Heart left ventricle (tissue), 16 donors: Measurements from ENCODE around the gene TIGD6. TPM values are rescaled to one million over a fixed set of nuclear protein-coding genes. Genes with fewer than 3 reads are reported as not detected.

Experiments used
- ATAC-seq, 4 donors: fragments of 200-7000 bp; cut with Tn5 transposase; one replicate each; pipeline ENCODE4 v1.9.1; 2020 to 2022; ENCODE audit warnings: moderate library complexity in 4 of 4, mild to moderate bottlenecking in 3 of 4, moderate number of reproducible peaks in 1 of 4
- DNase-seq, 5 donors: peaks; one replicate each; pipeline ENCODE4 v3.0.0-alpha.2; 2020
- H3K27ac ChIP-seq, 12 donors: fragments of 200-600 bp; sonication (generic) in 4 of 12; one replicate each; pipeline versions ENCODE4 v1.5.0 to v1.8.0; 2016 to 2022; ENCODE audit warnings: mild to moderate bottlenecking in 2 of 12
- H3K27me3 ChIP-seq, 9 donors: fragments of 200-600 bp; sonication (generic) in 2 of 9; one replicate each; pipeline versions ENCODE4 v1.5.1 to v1.8.0; 2016 to 2022; ENCODE audit warnings: mild to moderate bottlenecking in 3 of 9
- H3K36me3 ChIP-seq, 9 donors: fragments of 200-600 bp; sonication (generic) in 2 of 9; one replicate each; pipeline versions ENCODE4 v1.5.0 to v1.8.0; 2018 to 2022; ENCODE audit warnings: mild to moderate bottlenecking in 2 of 9
- H3K4me1 ChIP-seq, 12 donors: fragments of 200-600 bp; sonication (generic) in 4 of 12; one replicate each; pipeline versions ENCODE4 v1.5.0 to v1.8.0; 2016 to 2022; ENCODE audit warnings: mild to moderate bottlenecking in 3 of 12
- H3K4me3 ChIP-seq, 12 donors: fragments of 200-600 bp; sonication (generic) in 4 of 12; one replicate each; pipeline versions ENCODE4 v1.5.0 to v1.8.0; 2017 to 2022; ENCODE audit warnings: mild to moderate bottlenecking in 9 of 12, moderate library complexity in 4 of 12
- H3K9me3 ChIP-seq, 12 donors: fragments of 200-600 bp; sonication (generic) in 4 of 12; one replicate each; pipeline versions ENCODE4 v1.5.0 to v1.8.0; 2016 to 2022; ENCODE audit warnings: mild to moderate bottlenecking in 1 of 12
- POLR2A ChIP-seq, 2 donors: fragments of 450-650 bp; IDR thresholded peaks; one replicate each; pipeline ENCODE4 v1.6.1; 2017; ENCODE audit warnings: antibody characterized with exemption in 2 of 2, mild to moderate bottlenecking in 2 of 2, moderate library complexity in 2 of 2
- WGBS, 4 donors: extraction: QIAGEN DNeasy Blood & Tissue Kit in 2 of 4; methylation state at CpG; one replicate each; pipeline versions ENCODE4 v1.1.5 to v1.1.7; 2013 to 2018; 5-methylcytosine and 5-hydroxymethylcytosine counted together
- intact Hi-C, 10 donors: fragments of 100-400 bp; cut with DNase I; formaldehyde crosslinking; loops; one replicate each; pipeline versions ENCODE4 v1.11.1 to v1.14.2; 2022
- polyA plus RNA-seq, 2 donors: library from polyadenylated mRNA; stranded (reverse); fragments of 200-250 nt; gene quantifications; one replicate each; pipeline ENCODE4 v1.2.3, GENCODE V29; 2013
- total RNA-seq, 9 donors: library from RNA; depleted of rRNA in 2 of 9; stranded (reverse); fragments of >200 nt in 2 of 9; fragmentation: NEBNext Ultra II Directional in 3 of 9; extraction: Animal tissue kit (Norgen Biotek cat#: 25700) in 3 of 9; gene quantifications; one replicate each; pipeline versions ENCODE4 v1.1.0 to v1.2.4, GENCODE V29; 2016 to 2023
- TF ChIP-seq, protein P1 (sequence below), 12 donors: fragments of 200-600 bp; sonication (generic) in 4 of 12; IDR thresholded peaks; one replicate each; pipeline versions ENCODE4 v1.5.0 to v1.8.0; 2018 to 2022; ENCODE audit warnings: antibody characterized with exemption in 12 of 12, mild to moderate bottlenecking in 5 of 12
- donor health status: ischemic (EF 13 %, LVEDD 7.1; RV severe dilation, severe dysfunction).
- donor health status: healthy with polysubstance abuse.
- donor health status: DM: no; HTN: yes; CAD: no.
- donor health status: DM: no; HTN: no; CAD: no.
- donor health status: ischemic (EF 25% LVEDD 6.9; RV normal size, moderate dysfunction).
- donor health status: ischemic (EF 25% LVEDD 5.7; RV mildly dilated, moderate dysfunction).
- donor health status: healthy.
- donor health status: DM: yes; HTN: yes; CAD: no.
- donor health status: ischemic (EF 35%, LVEDD 5.7; RV mildly dilated, moderate dysfunction).
- donor health status: nonischemic (EF 11% LVEDD 7.7; RV severe dilation, severe dysfunction).
- donor health status: DM: yes; HTN: yes; CAD: no.
- donor health status: PGD.
- donor health status: ischemic (EF 29% LVEDD 5.4; RV normal size, mild dysfunction).
- donor health status: nonischemic (EF 23%, LVEDD 6.1; RV moderate dilation, normal function).

The TIGD6 gene
- total and polyA plus RNA-seq, 11 donors = 1.3 to 4.3 (median 2.6) TPM

DNA sequence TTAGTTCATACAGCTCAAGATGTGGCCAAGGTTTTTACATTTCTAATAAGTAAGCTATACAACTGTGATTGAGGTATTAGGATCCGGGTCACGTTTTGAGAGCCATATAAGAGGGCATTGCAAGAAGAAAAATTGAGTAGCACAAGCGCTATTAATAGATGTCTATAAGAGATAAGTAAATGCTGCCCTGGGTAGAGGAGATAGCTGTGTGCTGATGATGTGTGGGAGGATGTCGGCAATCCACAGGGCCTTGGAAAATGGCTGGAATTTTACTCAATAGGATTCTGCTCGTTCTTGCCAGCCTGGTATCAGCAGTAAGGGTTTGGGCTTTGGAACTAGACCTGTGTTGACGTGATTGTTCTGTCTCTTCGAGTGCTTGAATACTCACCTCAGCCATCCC, 44.3 kb upstream of the TIGD6 start:
- no peak overlapping the region for H3K4me3 ChIP-seq
- H3K4me1 ChIP-seq = peaks cover 6 to 44% (median 31%) of the 10 kb centered on the region in 12 donors
- TF ChIP-seq POLR2A (IDR thresholded peaks at IDR 0.05) = no peak
- TF ChIP-seq, protein P1, sequence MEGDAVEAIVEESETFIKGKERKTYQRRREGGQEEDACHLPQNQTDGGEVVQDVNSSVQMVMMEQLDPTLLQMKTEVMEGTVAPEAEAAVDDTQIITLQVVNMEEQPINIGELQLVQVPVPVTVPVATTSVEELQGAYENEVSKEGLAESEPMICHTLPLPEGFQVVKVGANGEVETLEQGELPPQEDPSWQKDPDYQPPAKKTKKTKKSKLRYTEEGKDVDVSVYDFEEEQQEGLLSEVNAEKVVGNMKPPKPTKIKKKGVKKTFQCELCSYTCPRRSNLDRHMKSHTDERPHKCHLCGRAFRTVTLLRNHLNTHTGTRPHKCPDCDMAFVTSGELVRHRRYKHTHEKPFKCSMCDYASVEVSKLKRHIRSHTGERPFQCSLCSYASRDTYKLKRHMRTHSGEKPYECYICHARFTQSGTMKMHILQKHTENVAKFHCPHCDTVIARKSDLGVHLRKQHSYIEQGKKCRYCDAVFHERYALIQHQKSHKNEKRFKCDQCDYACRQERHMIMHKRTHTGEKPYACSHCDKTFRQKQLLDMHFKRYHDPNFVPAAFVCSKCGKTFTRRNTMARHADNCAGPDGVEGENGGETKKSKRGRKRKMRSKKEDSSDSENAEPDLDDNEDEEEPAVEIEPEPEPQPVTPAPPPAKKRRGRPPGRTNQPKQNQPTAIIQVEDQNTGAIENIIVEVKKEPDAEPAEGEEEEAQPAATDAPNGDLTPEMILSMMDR (IDR thresholded peaks at IDR 0.05) = no peak
- no peaks in the 10 kb centered on the region for H3K9me3 ChIP-seq
- no peak for DNase-seq
- peak in 2 of 4 donors; percentile 20 to 47 for ATAC-seq
- no peaks in the 10 kb centered on the region for H3K27me3 ChIP-seq
- H3K36me3 ChIP-seq = peaks cover 2 to 100% (median 98%) of the 10 kb centered on the region in 9 donors
- intact Hi-C loops = no loop called here
- 44 to 51% (median 47%) methylated on average over 7 of the region's 7 CpGs for WGBS, 4 donors
- H3K27ac ChIP-seq = peak overlapping the region in 5 of 12 donors; percentile 1 to 61 (median 20)

DNA sequence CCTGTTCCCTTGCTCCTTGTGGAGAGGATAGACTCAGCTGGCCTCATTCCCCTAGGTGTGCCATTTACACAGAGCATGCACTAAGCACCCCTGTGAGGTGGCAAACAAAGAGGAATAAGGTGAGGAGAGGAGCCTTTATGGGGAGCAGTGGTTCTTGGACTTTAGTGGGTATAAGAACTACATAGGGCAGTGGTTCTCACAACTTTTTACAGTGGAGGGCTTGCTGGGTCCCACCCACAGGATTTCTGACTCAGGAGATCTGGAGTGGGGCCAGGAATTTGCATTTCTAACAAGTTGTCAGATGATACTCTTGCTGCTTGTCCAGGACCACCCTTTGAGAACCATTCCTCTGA, 43.9 kb upstream of the TIGD6 start:
- ATAC-seq = peak in 3 of 4 donors; percentile 12 to 22 (median 16)
- Histone ChIP-seq H3K27me3 (no peaks in the 10 kb centered on the region), H3K4me3 (no peak overlapping the region), H3K9me3 (no peaks in the 10 kb centered on the region), H3K4me1 (peaks cover 6 to 44% (median 31%) of the 10 kb centered on the region in 12 donors), H3K27ac (peak overlapping the region in 9 of 12 donors; percentile 1 to 71 (median 27)), H3K36me3 (peaks cover 2 to 100% (median 98%) of the 10 kb centered on the region in 9 donors)
- TF ChIP-seq, protein P1 (IDR thresholded peaks at IDR 0.05) = no peak
- TF ChIP-seq POLR2A (IDR thresholded peaks at IDR 0.05) = no peak
- intact Hi-C loops = no loop called here
- DNase-seq = no peak

DNA sequence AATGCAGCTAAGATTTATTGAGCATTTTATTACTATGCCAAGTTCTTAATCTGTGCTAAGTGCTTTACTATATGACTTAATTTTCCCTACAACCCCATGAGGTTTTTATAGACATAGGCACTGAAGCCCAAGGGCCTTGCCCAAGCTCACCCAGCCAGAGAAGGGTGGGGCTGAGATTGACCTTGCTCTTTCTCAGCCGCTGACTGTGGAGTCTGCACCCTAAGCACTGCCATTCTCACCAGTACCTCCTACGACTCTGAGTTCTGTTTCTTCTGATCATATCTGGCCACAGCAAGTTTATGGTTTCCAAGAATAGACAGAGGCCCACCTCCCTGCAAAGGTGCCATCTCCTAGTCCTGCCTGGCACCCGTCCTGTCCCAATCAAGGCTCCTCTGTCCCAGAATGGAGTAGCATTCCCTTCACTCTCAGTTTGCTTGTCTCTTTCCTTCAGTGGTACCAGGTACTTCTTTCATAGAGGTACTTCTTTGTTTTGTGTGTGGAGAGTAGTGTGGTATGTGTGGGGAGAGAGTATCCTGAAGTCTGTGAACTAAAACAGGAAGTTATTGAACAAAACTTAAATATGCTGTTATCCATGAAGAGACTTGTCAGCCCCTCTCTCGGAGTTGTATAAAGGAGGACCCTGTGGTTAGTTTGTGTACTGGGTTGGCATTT, 43.3 kb upstream of the TIGD6 start:
- intact Hi-C loops = no loop called here
- 48 to 60% (median 55%) methylated on average over 4 of the region's 4 CpGs for WGBS, 4 donors
- Histone ChIP-seq H3K4me1 (peaks cover 6 to 44% (median 31%) of the 10 kb centered on the region in 12 donors), H3K27me3 (no peaks in the 10 kb centered on the region), H3K36me3 (peaks cover 2 to 100% (median 98%) of the 10 kb centered on the region in 9 donors), H3K27ac (peak overlapping the region in 10 of 12 donors; percentile 1 to 71 (median 37)), H3K4me3 (no peak overlapping the region), H3K9me3 (no peaks in the 10 kb centered on the region)
- TF ChIP-seq, protein P1 (IDR thresholded peaks at IDR 0.05) = no peak
- TF ChIP-seq POLR2A (IDR thresholded peaks at IDR 0.05) = no peak
- DNase-seq (no peak), ATAC-seq (peak in 3 of 4 donors; percentile 38 to 68 (median 50))

DNA sequence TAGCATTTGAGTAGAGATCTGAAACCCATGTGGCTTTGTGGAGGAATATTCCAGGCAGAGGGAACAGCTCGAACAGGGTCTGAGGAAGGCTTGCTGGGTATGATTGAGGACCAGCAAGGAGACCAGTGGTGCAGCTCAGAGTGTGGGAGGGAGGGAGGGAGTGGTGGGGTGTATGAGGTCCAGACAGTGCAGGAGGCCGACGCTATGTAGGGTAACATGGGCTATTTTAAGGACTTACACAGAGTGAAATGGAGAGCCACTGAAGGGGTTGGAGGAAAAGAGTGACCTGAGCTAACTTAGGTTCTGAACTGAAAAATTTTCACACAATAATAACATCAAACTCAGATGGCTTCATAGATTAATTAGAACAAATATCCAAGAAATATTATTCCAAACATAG, 42.0 kb upstream of the TIGD6 start:
- peaks cover 2 to 100% (median 98%) of the 10 kb centered on the region in 9 donors for H3K36me3 ChIP-seq
- no peaks in the 10 kb centered on the region for H3K9me3 ChIP-seq
- TF ChIP-seq, protein P1 (IDR thresholded peaks at IDR 0.05) = no peak
- TF ChIP-seq POLR2A (IDR thresholded peaks at IDR 0.05) = no peak
- H3K27me3 ChIP-seq = no peaks in the 10 kb centered on the region
- DNase-seq = no peak
- peak overlapping the region in 9 of 12 donors; percentile 20 to 71 (median 51) for H3K27ac ChIP-seq
- 42 to 56% (median 54%) methylated on average over 3 of the region's 3 CpGs for WGBS, 4 donors
- ATAC-seq = peak; percentile 82 to 86 (median 84)
- intact Hi-C loops = no loop called here
- peaks cover 6 to 43% (median 31%) of the 10 kb centered on the region in 12 donors for H3K4me1 ChIP-seq
- no peak overlapping the region for H3K4me3 ChIP-seq
